GM19025 (cell line): Measurements from ENCODE around the gene ACBD7.

Source experiments
- ATAC-seq: cut with Tn5 transposase; IDR thresholded peaks from one replicate; pipeline ENCODE4 v1.9.1; 2021; ENCODE audit warnings: mild to moderate bottlenecking, low read depth, moderate library complexity; ENCODE audit not compliant: unreplicated experiment

ACBD7 gene

GRCh38 chr10:15092855-15093408 lies 4.4 kb upstream of the ACBD7 start:
- no peak for ATAC-seq

DNA sequence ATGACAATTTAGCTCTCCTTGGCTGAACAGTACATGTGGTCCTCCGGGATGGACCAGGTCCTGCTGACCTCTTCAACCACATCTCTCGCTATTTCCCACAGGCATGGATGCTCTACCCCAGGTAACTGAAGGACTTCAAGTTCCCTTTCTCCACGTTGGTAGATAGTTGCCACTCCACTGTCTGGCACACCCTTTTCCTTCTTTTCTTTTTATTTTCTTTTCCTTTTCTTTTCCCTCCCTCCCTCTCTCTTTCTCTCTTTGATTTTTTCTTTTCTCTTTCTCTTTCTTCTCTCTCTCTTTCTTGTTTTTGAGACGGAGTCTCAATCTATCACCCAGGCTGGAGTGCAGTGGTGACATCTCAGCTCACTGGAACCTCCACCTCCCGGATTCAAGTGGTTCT lies 2.8 kb upstream of the ACBD7 start:
- no peak for ATAC-seq

- no peak for ATAC-seq
Observed at GRCh38 chr10:15084502-15084922, 4.1 kb downstream of the ACBD7 start.

- ATAC-seq, result no peak
Observed at GRCh38 chr10:15083674-15084501, 4.7 kb downstream of the ACBD7 start.

DNA sequence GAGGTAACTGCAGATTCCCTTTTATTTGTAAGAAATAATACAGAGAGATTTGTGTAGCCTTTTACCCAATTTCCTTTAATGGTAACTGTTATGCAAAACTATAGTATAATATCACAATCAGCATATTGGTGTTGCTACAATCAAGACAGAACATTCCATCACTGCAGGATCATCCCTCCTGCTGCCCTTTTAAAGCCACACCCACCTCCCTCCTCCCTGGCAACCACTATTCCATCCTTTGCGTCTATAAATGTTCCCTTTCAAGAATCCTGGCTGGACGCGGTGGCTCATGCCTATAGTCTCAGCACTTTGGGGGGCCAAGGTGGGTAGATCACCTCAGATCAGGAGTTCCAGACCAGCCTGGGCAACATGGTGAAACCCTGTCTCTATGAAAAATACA lies 13.2 kb downstream of the ACBD7 start:
- ATAC-seq, result no peak

GRCh38 chr10:15072358-15072757 lies 16.2 kb downstream of the ACBD7 start:
- ATAC-seq, result no peak

DNA sequence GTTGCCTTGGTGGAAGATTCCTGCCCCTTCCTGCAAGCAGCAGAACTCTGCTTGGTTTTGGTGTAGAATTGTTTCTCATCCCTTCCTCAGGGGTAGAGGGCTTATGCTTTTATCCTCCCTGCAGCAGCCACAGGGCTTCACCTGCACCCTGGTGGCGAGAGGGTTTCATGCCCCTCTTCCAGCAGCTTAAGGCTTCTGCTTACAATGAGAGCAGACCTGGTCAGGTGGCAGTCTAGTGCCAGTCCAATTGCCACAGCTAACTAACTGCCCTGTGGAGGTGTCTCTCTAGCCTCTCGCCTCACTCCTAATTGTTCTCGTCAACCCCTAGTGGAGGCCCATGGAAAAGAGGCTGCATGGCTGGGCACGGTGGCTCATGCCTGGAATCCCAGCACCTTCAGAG lies 19.3 kb downstream of the ACBD7 start:
- no peak for ATAC-seq

DNA sequence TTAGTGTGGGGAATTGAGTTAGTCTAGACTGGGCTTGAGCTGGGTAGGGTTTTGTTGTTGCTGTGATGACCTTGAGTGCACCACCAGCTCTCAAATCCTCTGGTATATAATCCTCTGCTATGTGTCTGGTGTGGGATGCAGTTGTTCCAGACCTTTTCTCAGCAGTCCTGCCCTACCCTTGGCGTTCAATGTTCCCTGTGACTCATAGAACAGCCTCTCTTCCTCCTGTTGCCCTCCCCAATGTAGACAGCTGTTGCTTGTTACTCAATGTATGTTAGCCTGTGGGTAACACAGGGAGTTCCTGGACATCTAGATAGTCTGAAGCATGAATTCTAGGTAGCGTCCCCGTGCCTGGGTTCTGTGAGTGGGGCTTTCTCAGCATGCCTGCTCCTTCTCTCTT lies 19.8 kb downstream of the ACBD7 start:
- ATAC-seq, result no peak

- no peak for ATAC-seq
Observed at GRCh38 chr10:15067154-15067553, 21.4 kb downstream of the ACBD7 start.

DNA sequence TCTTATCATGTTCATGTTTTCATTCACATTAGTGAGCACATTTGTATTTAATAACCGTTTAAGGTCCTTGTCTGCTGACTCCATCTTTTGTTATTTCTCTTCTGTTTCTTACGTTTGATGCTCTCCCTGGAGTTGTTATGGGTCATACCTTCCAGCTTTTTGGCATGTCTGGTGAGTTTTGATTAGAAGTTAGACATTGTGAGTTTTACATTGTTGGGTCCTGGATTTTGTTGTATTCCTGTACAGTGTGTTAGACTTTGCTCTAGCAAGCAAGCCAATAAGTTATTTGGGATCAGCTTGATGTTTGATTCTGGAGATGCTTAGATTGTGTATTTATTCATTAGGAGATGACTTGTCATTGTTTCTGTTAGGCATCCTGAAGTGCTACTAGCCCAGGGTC lies 27.9 kb downstream of the ACBD7 start:
- ATAC-seq, result no peak

DNA sequence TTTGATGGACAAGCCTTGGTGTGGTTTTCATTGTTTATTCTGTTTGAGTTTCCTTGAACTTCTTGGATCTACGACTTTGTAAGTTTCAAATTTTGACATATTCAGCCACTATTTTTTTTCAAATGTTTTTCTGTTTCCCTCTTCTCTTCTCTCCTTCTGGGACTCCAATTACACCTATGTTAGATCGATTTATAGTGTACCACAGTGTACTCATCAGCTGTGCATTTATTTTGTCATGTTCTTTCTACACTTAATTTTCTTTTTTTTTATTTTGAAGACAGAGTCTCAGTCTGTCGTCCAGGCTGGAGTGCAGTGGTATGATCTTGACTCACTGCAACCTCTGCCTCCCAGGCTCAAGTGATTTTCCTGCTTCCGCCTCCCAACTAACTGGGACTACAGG lies 28.7 kb downstream of the ACBD7 start:
- ATAC-seq, result no peak

DNA sequence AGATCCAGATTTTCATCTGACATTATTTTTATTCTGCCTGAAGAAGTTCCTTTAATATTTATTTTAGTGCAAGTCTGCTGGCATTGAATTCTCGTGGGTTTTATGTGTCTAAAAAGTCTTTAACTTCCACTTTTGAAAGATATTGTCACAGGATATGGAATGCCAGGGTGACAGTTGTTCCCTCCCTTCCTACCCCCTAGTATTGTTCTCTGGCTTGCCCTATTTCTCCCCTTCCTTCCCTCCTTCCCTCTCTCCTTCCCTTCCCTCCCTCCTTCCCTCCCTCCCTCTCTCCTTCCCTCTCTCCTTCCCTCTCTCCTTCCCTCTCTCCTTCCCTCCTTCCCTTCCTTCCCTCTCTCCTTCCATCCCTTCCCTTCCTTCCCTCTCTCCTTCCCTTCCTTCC lies 29.9 kb downstream of the ACBD7 start:
- ATAC-seq, result no peak

- ATAC-seq, result no peak
Observed at GRCh38 chr10:15053061-15053460, 35.5 kb downstream of the ACBD7 start.

DNA sequence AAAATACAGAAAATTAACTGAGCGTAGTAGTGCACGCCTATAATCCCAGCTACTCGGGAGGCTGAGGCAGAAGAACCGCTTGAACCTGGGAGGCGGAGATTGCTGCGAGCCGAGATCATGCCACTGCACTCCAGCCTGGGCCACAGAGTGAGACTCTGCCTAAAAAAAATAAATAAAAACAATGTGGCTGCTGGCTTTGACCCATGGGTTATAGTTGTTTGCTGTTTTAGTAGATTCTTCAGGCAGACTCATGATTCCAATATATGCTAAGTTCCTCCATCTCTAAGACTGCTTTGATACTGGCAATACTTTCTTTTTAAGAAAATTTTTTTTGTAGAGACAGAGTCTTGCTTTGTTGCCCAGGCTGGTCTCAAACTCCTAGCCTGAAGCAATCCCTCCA lies 36.5 kb downstream of the ACBD7 start:
- ATAC-seq, result no peak

- ATAC-seq, result no peak
Observed at GRCh38 chr10:15049533-15049932, 39.0 kb downstream of the ACBD7 start.

DNA sequence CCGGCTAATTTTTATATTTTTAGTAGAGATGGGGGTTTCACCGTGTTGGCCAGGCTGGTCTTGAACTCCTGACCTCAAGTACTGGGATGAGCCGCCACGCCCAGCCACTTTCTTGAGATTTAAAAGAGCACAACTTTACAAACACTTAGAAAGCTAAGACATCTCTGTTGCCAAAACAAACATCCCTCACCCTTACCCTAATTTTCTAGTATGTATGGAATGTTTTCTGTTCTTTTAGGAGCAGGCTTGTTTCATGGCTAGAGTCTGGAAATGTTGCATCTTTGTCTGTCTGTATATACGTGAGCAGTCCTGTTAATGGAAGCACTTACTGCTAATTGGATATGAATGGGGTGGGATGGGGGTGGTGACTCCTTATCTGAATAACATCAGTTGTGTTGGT lies 42.0 kb downstream of the ACBD7 start:
- ATAC-seq, result no peak

DNA sequence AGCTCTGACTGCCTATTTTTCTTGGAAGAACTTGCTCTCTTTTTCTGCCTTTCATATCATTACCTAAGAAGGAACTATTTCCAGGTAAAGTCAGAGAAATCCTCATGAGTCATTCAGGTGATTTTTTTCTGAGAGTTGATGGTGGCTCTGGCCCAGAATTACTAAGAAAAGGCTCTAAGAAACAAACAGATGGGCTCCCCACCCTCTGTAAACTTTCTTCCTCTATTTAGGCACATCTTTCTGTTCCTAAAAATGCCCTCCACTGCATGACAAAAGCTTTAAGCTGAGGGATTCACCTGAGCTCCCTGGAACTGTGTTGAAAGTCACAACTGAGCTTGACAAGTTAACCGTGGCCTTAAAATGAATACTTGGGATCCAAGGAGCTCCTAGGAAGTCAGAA lies 43.2 kb downstream of the ACBD7 start:
- ATAC-seq, result no peak

- no peak for ATAC-seq
Observed at GRCh38 chr10:15043674-15044073, 44.9 kb downstream of the ACBD7 start, which contains the start of gene OLAH. Gene OLAH (plus strand): TSS chr10:15043943. CDS start chr10:15047289, 3,346 bp downstream.

GRCh38 chr10:15038416-15038815 lies 50.2 kb downstream of the ACBD7 start:
- no peak for ATAC-seq

- no peak for ATAC-seq
Observed at GRCh38 chr10:15037691-15038090, 50.9 kb downstream of the ACBD7 start.

DNA sequence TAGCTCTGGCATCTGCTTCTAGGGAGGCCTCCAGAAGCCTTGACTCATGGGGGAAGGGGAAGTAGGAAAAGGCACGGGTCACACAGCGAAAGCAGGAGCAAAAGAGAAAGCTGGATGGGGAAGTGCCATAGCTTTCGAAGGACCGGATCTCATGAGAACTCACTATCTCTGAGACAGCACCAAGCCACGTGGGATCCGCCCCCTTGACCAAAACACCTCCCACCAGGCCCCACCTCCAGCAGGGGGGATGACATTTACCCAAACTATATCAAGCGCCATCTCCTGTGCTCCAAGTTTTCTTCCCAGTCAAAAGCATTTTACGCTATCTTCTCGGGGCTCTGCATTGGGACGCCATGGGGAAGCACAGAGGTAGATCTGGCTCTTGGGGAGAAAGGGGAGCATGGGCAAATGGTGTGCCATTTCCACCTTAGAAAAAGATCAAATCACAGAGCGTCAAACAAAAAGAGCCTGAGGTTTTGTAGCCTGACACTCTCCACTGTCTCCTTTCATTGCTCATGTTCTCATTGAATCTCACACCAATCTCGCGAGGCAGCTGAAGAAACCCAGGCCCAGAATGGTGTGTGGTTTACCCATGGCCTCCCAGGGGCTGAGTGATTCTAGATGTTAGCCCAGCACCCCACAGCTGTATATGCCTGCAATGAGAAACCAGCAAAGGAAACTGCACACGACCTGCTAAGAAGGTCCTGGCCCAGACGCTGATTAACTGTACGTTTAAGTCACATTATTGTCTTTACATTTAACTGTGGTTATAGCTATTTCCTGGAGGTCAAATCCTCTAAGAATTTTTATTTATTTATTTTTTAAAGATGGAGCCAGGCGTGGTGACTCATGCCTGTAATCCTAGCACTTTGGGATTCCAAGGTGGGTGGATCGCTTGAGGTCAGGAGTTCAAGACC lies 52.9 kb downstream of the ACBD7 start:
- ATAC-seq, result no peak
